GM13977 (cell line): ENCODE data around the gene MTOR.

Source experiments
- DNase-seq: peaks from one replicate; pipeline ENCODE4 v3.0.0; 2012; ENCODE audit warnings: low spot score
- in situ Hi-C: fragments of 300-500 bp; cut with MboI; formaldehyde crosslinking; loops from one replicate; pipeline ENCODE4 v1.12.0; 2022; ENCODE audit warnings: low sequenced_read_pairs, low pct_unique_long_range_greater_than_20kb, mixed read lengths, inconsistent platforms; ENCODE audit not compliant: unreplicated experiment
- TF ChIP-seq, protein P1 (sequence below): IDR thresholded peaks from 2 replicates; pipeline ENCODE4 v1.5.1; 2012; ENCODE audit warnings: mild to moderate bottlenecking, control low read depth; ENCODE audit not compliant: insufficient read depth; ENCODE audit errors: extremely low read depth, missing control alignments

Gene MTOR

DNA sequence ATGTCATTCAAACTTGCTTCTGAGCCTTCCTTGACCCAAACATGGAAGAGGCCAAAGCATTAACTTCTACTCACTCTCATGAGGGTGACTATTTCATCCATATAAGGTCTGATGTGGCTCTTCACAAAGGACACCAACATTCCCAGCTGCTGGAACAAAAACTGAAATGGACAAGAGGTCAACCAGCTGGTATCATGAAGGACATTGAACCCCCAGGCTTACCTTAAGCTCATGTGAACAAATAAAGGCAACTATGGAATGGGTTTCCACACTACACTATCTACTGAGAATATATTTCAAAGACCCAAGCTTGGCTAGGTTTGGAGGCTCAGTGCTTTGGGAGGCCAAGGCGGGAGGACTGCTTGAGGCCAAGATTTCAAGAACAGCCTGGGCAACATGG, 46.3 kb downstream of the MTOR start:
- in situ Hi-C loops = no loop called here
- TF ChIP-seq, protein P1, sequence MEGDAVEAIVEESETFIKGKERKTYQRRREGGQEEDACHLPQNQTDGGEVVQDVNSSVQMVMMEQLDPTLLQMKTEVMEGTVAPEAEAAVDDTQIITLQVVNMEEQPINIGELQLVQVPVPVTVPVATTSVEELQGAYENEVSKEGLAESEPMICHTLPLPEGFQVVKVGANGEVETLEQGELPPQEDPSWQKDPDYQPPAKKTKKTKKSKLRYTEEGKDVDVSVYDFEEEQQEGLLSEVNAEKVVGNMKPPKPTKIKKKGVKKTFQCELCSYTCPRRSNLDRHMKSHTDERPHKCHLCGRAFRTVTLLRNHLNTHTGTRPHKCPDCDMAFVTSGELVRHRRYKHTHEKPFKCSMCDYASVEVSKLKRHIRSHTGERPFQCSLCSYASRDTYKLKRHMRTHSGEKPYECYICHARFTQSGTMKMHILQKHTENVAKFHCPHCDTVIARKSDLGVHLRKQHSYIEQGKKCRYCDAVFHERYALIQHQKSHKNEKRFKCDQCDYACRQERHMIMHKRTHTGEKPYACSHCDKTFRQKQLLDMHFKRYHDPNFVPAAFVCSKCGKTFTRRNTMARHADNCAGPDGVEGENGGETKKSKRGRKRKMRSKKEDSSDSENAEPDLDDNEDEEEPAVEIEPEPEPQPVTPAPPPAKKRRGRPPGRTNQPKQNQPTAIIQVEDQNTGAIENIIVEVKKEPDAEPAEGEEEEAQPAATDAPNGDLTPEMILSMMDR = no peak
- DNase-seq = no peak

DNA sequence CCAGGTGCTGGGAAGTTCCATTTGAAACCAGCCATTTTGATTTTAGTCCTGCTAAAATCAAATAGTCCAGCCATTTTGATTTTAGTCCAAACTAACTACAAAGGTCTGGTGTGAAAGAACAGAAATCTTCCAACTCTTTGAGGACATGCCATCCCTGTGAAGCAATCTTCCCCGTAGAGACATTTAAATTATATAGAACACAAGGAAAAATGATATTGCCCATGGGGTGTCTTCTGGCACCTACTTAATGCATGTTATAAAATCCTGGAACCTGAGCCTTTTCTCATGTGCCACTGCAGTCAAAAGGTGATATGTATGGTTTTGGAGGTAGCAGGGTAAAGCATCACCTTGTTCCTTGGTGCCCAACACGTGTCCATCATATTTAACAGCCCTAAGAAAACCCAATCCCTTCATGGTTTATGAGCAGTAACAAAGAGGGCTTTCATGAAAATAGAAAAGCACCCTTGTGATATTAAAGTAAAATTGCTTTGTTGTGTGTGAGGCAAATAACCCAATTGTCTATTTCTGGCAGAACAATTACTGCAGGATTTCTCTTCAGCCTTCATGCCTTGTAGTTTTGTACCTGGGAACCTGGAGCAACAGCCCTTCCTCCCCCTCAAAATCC, 46.9 kb downstream of the MTOR start:
- in situ Hi-C loops = no loop called here
- no peak for DNase-seq
- TF ChIP-seq, protein P1 = no peak

DNA sequence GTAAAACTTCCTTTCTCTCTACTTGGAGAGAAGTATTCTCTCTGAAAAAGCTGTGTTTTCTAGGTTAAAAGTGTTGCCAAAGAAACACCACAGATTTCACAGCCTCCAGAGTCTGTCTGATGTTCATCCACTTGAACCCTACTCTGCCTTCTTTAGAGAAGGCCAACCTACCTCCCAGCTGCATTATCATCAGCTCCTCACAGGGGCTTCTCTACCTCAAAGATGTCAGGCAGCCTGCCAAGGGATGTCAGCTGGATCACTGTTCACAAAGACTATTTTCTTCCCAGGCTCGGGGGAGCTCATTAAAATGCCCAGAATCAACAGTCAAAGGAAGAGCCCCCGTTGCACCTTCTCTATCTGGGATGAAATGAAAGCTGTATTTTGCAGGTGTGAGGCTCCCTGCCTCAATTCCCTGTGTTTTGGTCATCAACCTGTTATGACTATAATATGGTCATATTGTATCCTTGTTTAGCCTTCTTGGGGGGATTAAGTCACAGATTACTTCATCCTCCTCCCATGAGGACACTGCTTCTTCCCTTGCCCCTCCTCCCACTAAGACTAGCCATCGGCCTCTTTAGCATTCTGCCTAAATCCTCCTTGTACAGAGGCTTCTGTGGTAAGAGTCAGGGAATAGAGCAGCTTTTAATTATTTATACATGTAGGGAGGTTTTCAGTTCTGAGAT, 47.5 kb downstream of the MTOR start:
- no peak for DNase-seq
- in situ Hi-C loops = no loop called here
- TF ChIP-seq, protein P1 = no peak

DNA sequence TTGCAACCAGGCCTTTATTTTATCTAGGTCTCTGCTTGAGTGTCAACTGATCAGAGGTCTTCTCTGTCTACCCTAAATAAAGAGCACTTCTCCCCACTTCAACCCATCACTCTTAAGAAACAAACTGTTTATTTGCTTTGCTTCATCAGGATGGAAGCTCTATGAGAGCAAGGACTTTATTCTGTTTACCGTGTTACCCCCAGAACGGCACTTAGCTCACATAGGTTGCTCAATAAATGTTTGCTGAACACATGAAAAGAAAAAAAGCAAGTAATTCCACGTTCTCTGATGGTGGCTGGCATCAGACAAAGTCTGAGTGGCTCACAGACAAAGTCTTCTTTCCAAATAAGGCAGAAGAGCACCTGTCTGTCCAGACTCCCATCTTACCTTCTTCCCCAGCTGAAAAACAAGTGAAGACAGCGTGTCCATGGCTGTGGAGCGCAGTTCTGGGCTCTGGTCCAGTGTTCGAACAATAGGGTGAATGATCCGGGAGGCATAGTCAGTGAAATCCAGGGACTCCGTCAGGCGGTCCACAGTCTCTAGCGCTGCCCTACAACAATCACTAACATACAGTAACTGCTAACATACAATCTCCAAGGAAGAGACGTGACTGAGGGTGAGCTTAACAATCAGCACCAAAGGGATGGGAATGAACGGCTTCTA, 50.3 kb downstream of the MTOR start:
- no peak for DNase-seq
- TF ChIP-seq, protein P1 = no peak
- in situ Hi-C loops = no loop called here

DNA sequence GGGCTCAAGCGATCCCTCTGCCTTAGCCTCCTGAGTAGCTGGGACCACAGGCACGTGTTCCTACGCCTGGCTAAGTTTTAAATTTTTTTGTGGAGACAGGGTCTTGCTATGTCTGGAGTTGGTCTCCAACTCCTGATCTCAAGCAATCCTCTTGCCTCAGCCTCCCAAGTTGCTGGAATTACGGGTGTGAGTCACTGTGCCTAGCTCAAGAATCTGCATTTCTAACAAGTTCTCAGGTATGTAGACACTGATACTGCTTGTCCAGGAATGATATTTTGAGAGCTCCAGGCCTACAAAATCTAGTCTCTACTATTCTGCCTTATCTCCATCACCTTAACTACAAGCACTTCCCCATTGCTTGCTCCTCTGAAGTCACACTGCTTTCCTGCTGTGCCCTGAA, 50.9 kb downstream of the MTOR start:
- in situ Hi-C loops = no loop called here
- TF ChIP-seq, protein P1 = no peak
- no peak for DNase-seq

DNA sequence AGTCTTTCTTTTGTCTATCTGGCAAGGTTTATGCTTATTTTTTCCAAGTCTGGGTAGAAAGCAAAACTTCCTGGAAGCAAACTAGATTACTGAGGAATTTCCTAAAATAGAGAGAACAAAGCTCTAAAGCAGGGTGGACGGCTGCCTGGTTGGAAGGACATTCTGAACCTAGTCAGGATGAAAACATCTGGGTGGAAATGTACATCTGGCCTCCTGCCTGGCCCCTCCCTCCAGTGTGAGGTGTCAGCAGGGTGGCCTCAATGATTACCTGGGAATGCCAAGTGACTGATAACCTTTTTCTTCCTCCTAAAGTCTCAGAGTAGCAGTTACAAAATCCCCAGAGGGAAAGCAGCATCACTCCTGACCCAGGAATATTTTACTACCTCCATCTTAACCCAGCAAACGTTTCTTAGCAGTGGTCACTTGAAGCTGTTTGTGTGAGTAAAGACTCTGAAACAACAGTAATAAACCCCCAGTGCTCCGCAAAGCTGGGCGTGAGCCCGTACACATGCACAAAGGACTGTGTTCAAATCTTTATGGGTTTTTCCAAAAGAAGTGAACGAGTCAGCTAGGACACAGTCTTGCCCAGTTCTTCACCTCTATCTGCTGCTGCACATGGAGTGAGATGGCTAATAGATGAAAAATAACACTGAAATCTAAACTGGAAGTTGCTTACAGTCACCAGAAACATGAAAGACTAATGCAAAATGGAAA, 54.3 kb downstream of the MTOR start:
- no peak for DNase-seq
- TF ChIP-seq, protein P1 = no peak
- in situ Hi-C loops = no loop called here
